ENCODE results near the gene SLIT1.

Gene SLIT1

GRCh38 chr10:97138846-97139245 lies 46.9 kb downstream of the SLIT1 start:
- DNase-seq (ENCODE audit: low spot score), result no peak
- no peak for TF ChIP-seq CTCF (IDR thresholded peaks at IDR 0.05; ENCODE audit: extremely low read depth, missing control alignments)

- TF ChIP-seq CTCF (IDR thresholded peaks at IDR 0.05; ENCODE audit: extremely low read depth, missing control alignments), result no peak
These were observed 47.6 kb downstream of the SLIT1 start for GRCh38 chr10:97138174-97138573.

DNA sequence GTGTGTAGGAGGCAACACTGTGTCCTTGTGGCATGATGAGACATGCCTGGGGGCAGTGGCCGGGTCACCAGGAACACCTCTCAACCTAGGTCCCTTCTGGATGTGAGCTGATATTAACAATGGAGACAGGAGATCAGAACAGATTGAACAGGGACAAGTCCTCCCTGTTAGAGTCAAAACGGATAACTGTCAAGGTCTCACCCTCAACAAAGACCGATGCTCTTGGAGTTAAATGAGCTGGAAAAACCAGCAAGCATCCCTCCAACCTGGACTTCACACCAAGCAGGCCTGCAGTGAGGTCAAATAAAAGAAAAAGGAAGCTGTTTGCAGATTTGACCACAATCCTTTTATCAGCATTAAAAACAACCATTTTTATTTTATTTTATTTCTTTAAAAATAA lies 49.0 kb downstream of the SLIT1 start:
- no peak for DNase-seq (ENCODE audit: low spot score)
- no peak for TF ChIP-seq CTCF (IDR thresholded peaks at IDR 0.05; ENCODE audit: extremely low read depth, missing control alignments)

More at GRCh38 chr10:97138174-97138573, 47.6 kb downstream of the SLIT1 start:
- no peak for DNase-seq (ENCODE audit: low spot score)

- no peak for DNase-seq (ENCODE audit: low spot score)
- no peak for TF ChIP-seq CTCF (IDR thresholded peaks at IDR 0.05; ENCODE audit: extremely low read depth, missing control alignments)
These were observed 50.3 kb downstream of the SLIT1 start for GRCh38 chr10:97135464-97135863.

GRCh38 chr10:97134983-97135382 lies 50.8 kb downstream of the SLIT1 start:
- no peak for DNase-seq (ENCODE audit: low spot score)
- no peak for TF ChIP-seq CTCF (IDR thresholded peaks at IDR 0.05; ENCODE audit: extremely low read depth, missing control alignments)

DNA sequence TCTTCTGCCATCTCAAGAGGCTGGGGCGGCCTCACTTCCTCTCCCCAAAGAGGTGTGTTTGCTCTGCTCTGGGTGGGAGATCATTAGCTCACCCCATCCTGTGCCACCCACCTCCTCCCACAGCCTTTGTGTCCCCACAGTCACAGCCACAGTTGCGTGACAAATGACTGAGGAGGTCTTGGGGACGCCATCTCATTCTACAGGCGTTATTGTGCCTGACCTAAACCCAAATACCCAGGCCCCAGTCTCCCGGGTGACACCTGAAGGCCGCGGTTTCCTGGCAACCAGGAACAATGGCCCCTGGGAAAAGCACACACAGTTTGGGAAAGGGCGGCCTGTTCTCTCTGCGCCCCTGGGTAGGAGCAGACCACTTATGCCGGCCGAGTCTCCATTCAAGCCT lies 51.6 kb downstream of the SLIT1 start:
- no peak for TF ChIP-seq CTCF (IDR thresholded peaks at IDR 0.05; ENCODE audit: extremely low read depth, missing control alignments)

GRCh38 chr10:97132273-97132672 lies 53.5 kb downstream of the SLIT1 start:
- no peak for TF ChIP-seq CTCF (IDR thresholded peaks at IDR 0.05; ENCODE audit: extremely low read depth, missing control alignments)
- no peak for DNase-seq (ENCODE audit: low spot score)

More for the DNA sequence above, 51.6 kb downstream of the SLIT1 start:
- DNase-seq (ENCODE audit: low spot score), result no peak
